Peyer's patch (tissue), 4 donors: Measurements from ENCODE around the gene RGS3. TPM values are rescaled to one million over a fixed set of nuclear protein-coding genes. Genes with fewer than 3 reads are reported as not detected.
"Not testable (repeated sequence)": the region's sequence is repeated elsewhere in the genome, so short reads cannot be mapped to it uniquely, and the experiment has no call there.

Experiments
- DNase-seq, 3 donors: peaks; one replicate each; pipeline ENCODE4 v3.0.0-alpha.2; 2017 to 2019
- H3K27ac ChIP-seq, 4 donors: fragments of 200-600 bp; sonication (generic); one replicate each; pipeline ENCODE4 v1.5.1; 2016 to 2019
- H3K27me3 ChIP-seq, 2 donors: fragments of 200-600 bp; sonication (generic); one replicate each; pipeline ENCODE4 v1.5.1; 2019
- H3K36me3 ChIP-seq, 3 donors: fragments of 200-600 bp; sonication (generic); one replicate each; pipeline ENCODE4 v1.5.1; 2016 to 2019
- H3K4me1 ChIP-seq, 4 donors: fragments of 200-600 bp; sonication (generic); one replicate each; pipeline ENCODE4 v1.5.1; 2016 to 2019
- H3K4me3 ChIP-seq, 4 donors: fragments of 200-600 bp; sonication (generic); 1 replicate in 3 of 4; 2 replicates in 1 of 4; pipeline ENCODE4 v1.5.1; 2016 to 2019; ENCODE audit warnings: mild to moderate bottlenecking in 1 of 4
- H3K9me3 ChIP-seq, 4 donors: fragments of 200-600 bp; sonication (generic); one replicate each; pipeline ENCODE4 v1.5.1; 2016 to 2019; ENCODE audit warnings: mild to moderate bottlenecking in 1 of 4
- CTCF ChIP-seq, 6 experiments: fragments of 450-650 bp in 4 of 6; fragments of 200-600 bp in 2 of 6; sonication (generic) in 1 of 6; IDR thresholded peaks; one replicate each; pipeline ENCODE4 v1.5.1; 2017 to 2019; ENCODE audit warnings: antibody characterized with exemption in 6 of 6, mild to moderate bottlenecking in 3 of 6, moderate library complexity in 1 of 6
- POLR2A ChIP-seq, 2 donors: fragments of 450-650 bp; IDR thresholded peaks; one replicate each; pipeline ENCODE4 v1.5.1; 2017; ENCODE audit warnings: antibody characterized with exemption in 2 of 2, mild to moderate bottlenecking in 2 of 2, moderate library complexity in 2 of 2
- total RNA-seq, 4 donors: library from RNA; depleted of rRNA; stranded (reverse); fragments of >200 nt; gene quantifications; one replicate each; pipeline ENCODE4 v1.1.0, GENCODE V29; 2016

Gene RGS3
- total RNA-seq, 4 donors from 2014 or later: 55.3 to 113 (median 88.6) TPM

GRCh38 chr9:113488490-113488889, 25.0 kb downstream of the RGS3 start:
- H3K27ac ChIP-seq: no peak overlapping the region
- no peaks in the 10 kb centered on the region for H3K27me3 ChIP-seq
- TF ChIP-seq POLR2A (IDR thresholded peaks at IDR 0.05): no peak
- TF ChIP-seq CTCF (IDR thresholded peaks at IDR 0.05): no peak
- peak in 1 of 3 donors; percentile 42 for DNase-seq
- H3K9me3 ChIP-seq: no peaks in the 10 kb centered on the region
- peaks cover 0 to 16% (median 0%) of the 10 kb centered on the region in 4 donors for H3K4me1 ChIP-seq
- H3K4me3 ChIP-seq: no peak overlapping the region
- no peaks in the 10 kb centered on the region for H3K36me3 ChIP-seq

GRCh38 chr9:113491147-113491546, 27.6 kb downstream of the RGS3 start:
- not testable (repeated sequence) for H3K27ac ChIP-seq, H3K9me3 ChIP-seq, H3K27me3 ChIP-seq, H3K4me3 ChIP-seq, H3K36me3 ChIP-seq, H3K4me1 ChIP-seq, DNase-seq

GRCh38 chr9:113492343-113493202, 29.0 kb downstream of the RGS3 start:
- Histone ChIP-seq H3K27me3 (no peaks in the 10 kb centered on the region), H3K27ac (peak overlapping the region in 1 of 4 donors; percentile 3), H3K4me1 (peaks cover 0 to 7% (median 0%) of the 10 kb centered on the region in 4 donors), H3K9me3 (no peaks in the 10 kb centered on the region), H3K36me3 (no peaks in the 10 kb centered on the region), H3K4me3 (no peak overlapping the region)
- DNase-seq: no peak
- TF ChIP-seq CTCF (IDR thresholded peaks at IDR 0.05) (no peak), POLR2A (IDR thresholded peaks at IDR 0.05) (no peak)

DNA sequence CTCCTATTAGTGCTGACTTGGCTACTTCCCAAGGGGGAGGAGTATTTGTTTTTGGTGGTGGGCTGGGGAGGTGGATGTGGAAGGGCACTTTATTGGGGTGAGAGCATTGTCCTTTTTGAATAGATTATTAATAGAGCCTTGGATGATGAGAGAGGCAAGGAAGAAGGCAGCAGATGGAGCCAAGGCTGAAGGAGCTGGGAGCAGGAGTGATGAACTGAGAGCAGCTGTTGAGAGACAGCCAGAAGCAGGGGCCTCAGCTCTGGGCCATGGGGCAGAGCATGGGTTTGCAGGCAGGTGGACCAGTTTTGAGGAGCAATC, 29.6 kb downstream of the RGS3 start:
- DNase-seq: no peak
- no peaks in the 10 kb centered on the region for H3K36me3 ChIP-seq
- no peaks in the 10 kb centered on the region for H3K27me3 ChIP-seq
- H3K27ac ChIP-seq: no peak overlapping the region
- TF ChIP-seq POLR2A (IDR thresholded peaks at IDR 0.05): no peak
- no peak for TF ChIP-seq CTCF (IDR thresholded peaks at IDR 0.05)
- no peaks in the 10 kb centered on the region for H3K9me3 ChIP-seq
- no peak overlapping the region for H3K4me3 ChIP-seq
- H3K4me1 ChIP-seq: peaks cover 0 to 7% (median 0%) of the 10 kb centered on the region in 4 donors

DNA sequence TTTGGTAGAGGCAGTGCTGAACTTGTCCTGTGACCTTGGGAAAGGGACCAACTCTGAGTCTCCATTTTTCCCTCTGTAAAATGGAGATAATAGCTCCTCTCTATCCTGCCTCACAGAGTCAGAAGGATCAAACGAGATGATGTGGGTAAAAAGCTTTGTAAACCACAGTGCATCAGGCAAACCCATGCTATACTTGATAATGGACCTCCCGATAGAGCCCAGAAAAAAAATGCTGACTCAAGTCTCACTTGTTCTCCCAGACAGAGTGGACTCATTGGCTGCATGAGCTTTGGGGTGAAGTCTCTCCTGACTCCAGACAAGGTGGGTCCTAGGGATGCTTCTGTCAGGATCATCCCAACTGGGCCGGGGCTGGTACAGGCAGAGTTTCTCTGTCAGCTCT, 32.0 kb downstream of the RGS3 start:
- no peak overlapping the region for H3K4me3 ChIP-seq
- H3K4me1 ChIP-seq: peaks cover 0 to 7% (median 0%) of the 10 kb centered on the region in 4 donors
- no peak overlapping the region for H3K27ac ChIP-seq
- H3K9me3 ChIP-seq: no peaks in the 10 kb centered on the region
- DNase-seq: no peak
- no peak for TF ChIP-seq POLR2A (IDR thresholded peaks at IDR 0.05)
- no peak for TF ChIP-seq CTCF (IDR thresholded peaks at IDR 0.05)
- no peaks in the 10 kb centered on the region for H3K27me3 ChIP-seq
- no peaks in the 10 kb centered on the region for H3K36me3 ChIP-seq

DNA sequence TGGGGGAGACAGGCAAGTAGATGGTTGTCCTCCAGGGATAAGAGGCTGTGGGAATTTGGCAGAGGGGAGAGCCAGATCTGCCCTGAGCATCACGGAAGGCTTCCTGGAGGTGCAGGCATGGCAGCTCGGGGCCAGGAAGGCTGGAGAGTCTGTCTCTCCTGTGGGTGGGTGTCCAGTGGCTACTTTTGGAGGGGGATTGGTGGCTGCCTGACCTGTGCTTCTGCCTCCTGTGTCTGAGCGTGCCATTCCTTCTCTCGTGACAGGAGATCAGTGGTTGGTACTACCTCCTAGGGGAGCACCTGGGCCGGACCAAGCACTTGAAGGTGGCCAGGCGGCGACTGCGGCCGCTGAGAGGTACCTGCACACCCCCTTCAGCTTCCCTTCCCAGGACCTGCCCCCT, 33.5 kb downstream of the RGS3 start:
- no peak for DNase-seq
- peaks cover 0 to 7% (median 0%) of the 10 kb centered on the region in 4 donors for H3K4me1 ChIP-seq

More for the DNA sequence above, 33.5 kb downstream of the RGS3 start:
- H3K27ac ChIP-seq: no peak overlapping the region
- H3K4me3 ChIP-seq: no peak overlapping the region
- no peaks in the 10 kb centered on the region for H3K27me3 ChIP-seq
- H3K9me3 ChIP-seq: no peaks in the 10 kb centered on the region
- TF ChIP-seq POLR2A (IDR thresholded peaks at IDR 0.05) (no peak), CTCF (IDR thresholded peaks at IDR 0.05) (no peak)
- H3K36me3 ChIP-seq: no peaks in the 10 kb centered on the region
